IMR-90 (cell line): Measurements from ENCODE around the gene TMEM248. TPM values are rescaled to one million over a fixed set of nuclear protein-coding genes. Genes with fewer than 3 reads are reported as not detected.

Source experiments
- ATAC-seq: fragments of 200-7000 bp; cut with Tn5 transposase; 2 replicates; pipeline ENCODE4 v1.9.1; 2020; ENCODE audit warnings: low read depth, mild to moderate bottlenecking, moderate library complexity
- BruUV-seq: library from RNA; stranded (reverse); fragments of 400-500 nt; replicated peaks from 2 replicates; lab custom pipeline; 2021; lab: Mats Ljungman, UMichigan
- CTCF ChIA-PET: fragments of 300-600 bp; formaldehyde crosslinking; extraction: SDS; loops from one replicate; lab custom pipeline; 2021; ENCODE audit warnings: antibody characterized with exemption; lab: Yijun Ruan, JAX
- POLR2A ChIA-PET: fragments of 300-600 bp; sonication (Branson Sonifier 250); formaldehyde crosslinking; loops from one replicate; lab custom pipeline; 2022; ENCODE audit warnings: antibody characterized with exemption; ENCODE audit not compliant: unreplicated experiment; lab: Charles Lee
- DNase-seq: peaks from one replicate; pipeline ENCODE4 v3.0.0; 2013
- H2AFZ ChIP-seq: replicated peaks from 2 replicates; pipeline ENCODE3; 2013; ENCODE audit warnings: low read length, mild to moderate bottlenecking; ENCODE audit not compliant: poor library complexity
- H2AK5ac ChIP-seq: 2 replicates; pipeline ENCODE4 v1.6.1; 2013; ENCODE audit warnings: low read depth, low read length, inconsistent platforms
- H2AK9ac ChIP-seq: replicated peaks from 2 replicates; pipeline ENCODE3; 2013; ENCODE audit warnings: mild to moderate bottlenecking, low read depth, low read length, moderate library complexity; ENCODE audit not compliant: poor library complexity
- H2BK120ac ChIP-seq: 2 replicates; pipeline ENCODE4 v1.6.1; 2013; ENCODE audit warnings: low read depth, low read length, inconsistent platforms
- H2BK15ac ChIP-seq: 3 replicates; pipeline ENCODE4 v1.6.1; 2013; ENCODE audit warnings: low read depth, low read length, inconsistent platforms
- H2BK20ac ChIP-seq: 2 replicates; pipeline ENCODE4 v1.6.1; 2013; ENCODE audit warnings: low read depth, mild to moderate bottlenecking, inconsistent platforms, low read length, moderate library complexity
- H2BK5ac ChIP-seq: 2 replicates; pipeline ENCODE4 v1.6.1; 2013; ENCODE audit warnings: mild to moderate bottlenecking, low read depth, low read length, inconsistent platforms; ENCODE audit not compliant: poor library complexity, severe bottlenecking
- H3K14ac ChIP-seq: replicated peaks from 2 replicates; pipeline ENCODE4 v1.6.1; 2013; ENCODE audit warnings: low read depth, low read length, inconsistent platforms
- H3K18ac ChIP-seq: 2 replicates; pipeline ENCODE4 v1.6.1; 2013; ENCODE audit warnings: low read depth, low read length, control low read depth
- H3K23ac ChIP-seq: 2 replicates; pipeline ENCODE4 v1.6.1; 2013; ENCODE audit warnings: low read depth, low read length, inconsistent platforms
- H3K27ac ChIP-seq: 2 replicates; pipeline ENCODE4 v1.5.1; 2013; ENCODE audit warnings: mild to moderate bottlenecking, control low read depth, low read length; ENCODE audit not compliant: insufficient read depth
- H3K27me3 ChIP-seq: 2 replicates; pipeline ENCODE4 v1.6.1; 2013; ENCODE audit warnings: low read length; ENCODE audit not compliant: control insufficient read depth, insufficient read depth
- H3K36me3 ChIP-seq: 2 replicates; pipeline ENCODE4 v1.6.1; 2013; ENCODE audit warnings: low read length, mixed read lengths; ENCODE audit not compliant: control insufficient read depth, insufficient read depth
- H3K4ac ChIP-seq: 2 replicates; pipeline ENCODE4 v1.6.1; 2013; ENCODE audit warnings: low read depth, low read length, inconsistent platforms
- H3K4me1 ChIP-seq: 2 replicates; pipeline ENCODE4 v1.6.1; 2013; ENCODE audit warnings: low read length, mixed read lengths; ENCODE audit not compliant: control insufficient read depth, insufficient read depth
- H3K4me2 ChIP-seq: 2 replicates; pipeline ENCODE4 v1.6.1; 2013; ENCODE audit warnings: low read depth, mild to moderate bottlenecking, control low read depth, low read length, moderate library complexity
- H3K4me3 ChIP-seq: 2 replicates; pipeline ENCODE4 v1.5.1; 2013; ENCODE audit warnings: low read depth, mild to moderate bottlenecking, control low read depth, low read length, moderate library complexity; ENCODE audit not compliant: insufficient read depth
- H3K56ac ChIP-seq: 2 replicates; pipeline ENCODE4 v1.6.1; 2013; ENCODE audit warnings: low read length, inconsistent platforms; ENCODE audit not compliant: insufficient read depth; ENCODE audit errors: extremely low read depth
- H3K79me1 ChIP-seq, 2 experiments: 2 replicates each; pipeline ENCODE4 v1.6.1; 2013; ENCODE audit warnings: low read length in 2 of 2, inconsistent platforms in 1 of 2, low read depth in 1 of 2
- H3K9ac ChIP-seq: 2 replicates; pipeline ENCODE4 v1.6.1; 2013; ENCODE audit warnings: low read depth, low read length, control low read depth
- H3K9me1 ChIP-seq: 2 replicates; pipeline ENCODE4 v1.6.1; 2013; ENCODE audit warnings: low read length, inconsistent platforms; ENCODE audit not compliant: insufficient read depth
- H3K9me3 ChIP-seq: 2 replicates; pipeline ENCODE4 v1.6.1; 2013; ENCODE audit warnings: low read length; ENCODE audit not compliant: control insufficient read depth, insufficient read depth
- H4K20me1 ChIP-seq: 2 replicates; pipeline ENCODE4 v1.6.1; 2013; ENCODE audit warnings: low read length, inconsistent platforms; ENCODE audit not compliant: insufficient read depth
- H4K5ac ChIP-seq: 2 replicates; pipeline ENCODE4 v1.6.1; 2013; ENCODE audit warnings: mild to moderate bottlenecking, low read depth, low read length, control low read depth
- H4K8ac ChIP-seq, 2 experiments: 2 replicates each; pipeline ENCODE4 v1.6.1; 2013; ENCODE audit warnings: low read depth in 2 of 2, low read length in 2 of 2, control low read depth in 1 of 2, inconsistent platforms in 1 of 2
- H4K91ac ChIP-seq: 2 replicates; pipeline ENCODE4 v1.6.1; 2013; ENCODE audit warnings: low read depth, low read length, inconsistent platforms; ENCODE audit not compliant: insufficient read depth
- CEBPB ChIP-seq: IDR thresholded peaks from 2 replicates; pipeline ENCODE4 v1.6.1; 2012; ENCODE audit warnings: low read depth, low read length, improper control_type of control experiment
- FOS ChIP-seq: fragments of 150-350 bp; IDR thresholded peaks from 2 replicates; pipeline ENCODE4 v1.6.1; 2016; ENCODE audit warnings: low read depth, low read length
- MAZ ChIP-seq: IDR thresholded peaks from 2 replicates; pipeline ENCODE4 v1.6.1; 2012; ENCODE audit warnings: low read depth, mild to moderate bottlenecking, low read length, improper control_type of control experiment, moderate library complexity, borderline replicate concordance
- MXI1 ChIP-seq: IDR thresholded peaks from 2 replicates; pipeline ENCODE4 v1.6.1; 2012; ENCODE audit warnings: low read depth, mild to moderate bottlenecking, low read length, moderate library complexity, borderline replicate concordance
- RAD21 ChIP-seq: IDR thresholded peaks from 2 replicates; pipeline ENCODE4 v1.6.1; 2012; ENCODE audit warnings: low read length, improper control_type of control experiment
- SMC3 ChIP-seq: fragments of 150-350 bp; IDR thresholded peaks from 2 replicates; pipeline ENCODE4 v1.6.1; 2016; ENCODE audit warnings: low read depth, mild to moderate bottlenecking, antibody characterized with exemption, low read length, moderate library complexity
- WGBS, 2 experiments: methylation state at CpG; one replicate each; pipeline versions ENCODE4 v1.1.5 to v1.1.7; 2013; ENCODE audit warnings: missing lambda C conversion rate in 2 of 2; ENCODE audit not compliant: insufficient read length in 1 of 2; ENCODE audit errors: extremely low coverage in 2 of 2; 5-methylcytosine and 5-hydroxymethylcytosine counted together
- dilution Hi-C: fragments of 300-500 bp; cut with HindIII; formaldehyde crosslinking; loops from one replicate; pipeline ENCODE4 v1.14.3; 2018; ENCODE audit warnings: low sequenced_read_pairs; ENCODE audit not compliant: unreplicated experiment
- in situ Hi-C: fragments of 300-500 bp; cut with MboI; formaldehyde crosslinking; loops from 3 replicates; pipeline ENCODE4 v1.14.3; 2019; ENCODE audit warnings: low sequenced_read_pairs, inconsistent platforms, mixed read lengths
- intact Hi-C: fragments of 100-400 bp; cut with micrococcal nuclease; formaldehyde crosslinking; loops from 2 replicates; pipeline ENCODE4 v1.10.0; 2022
- polyA plus RNA-seq, 3 experiments: library from polyadenylated mRNA; depleted of rRNA; stranded (reverse); fragments of >200 nt; gene quantifications; 2 replicates each; pipeline ENCODE4 v1.2.3, GENCODE V29; 2012; ENCODE audit warnings: low replicate concordance in 1 of 3
- total RNA-seq: library from RNA; depleted of rRNA; stranded (reverse); fragments of >200 nt; gene quantifications from 2 replicates; pipeline ENCODE4 v1.2.3, GENCODE V29; 2012
- TF ChIP-seq, protein P1 (sequence below): conservative IDR thresholded peaks from 2 replicates; pipeline ENCODE4 v1.5.1; 2012; ENCODE audit warnings: mild to moderate bottlenecking, low read depth, low read length, improper control_type of control experiment

TMEM248 gene
- total and polyA plus RNA-seq, 2 of the 4 experiments (the other 2 are of a cell fraction): 103 to 175 TPM

DNA sequence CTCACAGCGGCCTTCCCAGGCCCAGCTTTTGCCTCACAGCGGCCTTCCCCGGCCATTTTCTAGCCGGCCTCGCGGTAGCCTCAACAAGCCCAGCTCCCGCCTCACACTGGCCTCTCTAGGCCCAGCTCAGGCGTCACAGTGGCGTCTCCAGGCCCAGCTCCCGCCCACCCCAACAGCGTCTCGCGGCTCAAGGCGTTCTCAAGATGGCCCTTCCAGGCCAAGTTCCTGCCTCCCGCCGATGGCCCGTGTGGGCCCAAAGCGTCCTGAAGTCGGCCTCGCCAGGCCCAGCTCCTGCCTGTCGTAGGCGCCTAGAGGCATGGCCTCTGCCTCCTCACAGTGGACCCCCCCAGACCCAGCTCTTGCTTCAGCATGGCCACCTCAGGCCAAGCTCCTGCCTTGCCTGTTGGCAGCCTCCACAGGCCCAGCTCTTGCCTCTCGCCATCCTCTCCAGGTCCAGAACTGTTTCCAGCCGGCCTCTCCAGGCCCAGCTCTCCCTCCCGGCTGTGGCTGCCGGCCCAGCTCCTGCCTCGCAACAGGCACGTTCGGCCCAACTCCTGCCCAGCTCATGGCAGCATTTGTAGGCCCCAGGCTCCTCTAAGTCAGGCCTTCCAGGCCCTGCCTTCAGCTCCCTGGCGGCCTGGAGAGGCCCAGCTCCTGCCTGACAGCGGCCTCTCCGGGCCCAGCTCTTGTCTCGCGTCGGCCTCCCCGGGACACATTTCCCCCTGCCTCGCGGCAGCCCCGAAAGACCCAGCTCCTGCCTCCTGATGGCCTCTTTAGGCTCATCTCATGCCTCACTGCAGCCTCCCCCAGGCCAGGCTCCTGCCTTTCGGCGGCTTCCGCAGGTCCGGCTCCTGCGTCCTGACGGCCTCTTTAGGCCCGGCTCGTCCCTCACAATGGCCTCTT, 18.8 kb upstream of the TMEM248 start:
- no peaks in the 10 kb centered on the region for H4K20me1 ChIP-seq
- 95% methylated on average over 42 of the region's 47 CpGs; no CpG with 5 or more reads in 1 of the 2 experiments for WGBS, 2 experiments
- H2BK15ac ChIP-seq: no peak overlapping the region
- H2AK9ac ChIP-seq: no peak overlapping the region
- peaks cover 7% of the 10 kb centered on the region for H3K36me3 ChIP-seq
- in situ Hi-C loops (no loop called here), dilution Hi-C loops (no loop called here), intact Hi-C loops (no loop called here)
- no peaks in the 10 kb centered on the region for H3K9me1 ChIP-seq
- POLR2A ChIA-PET: no interaction called here
- no peak overlapping the region for H3K23ac ChIP-seq
- H3K9me3 ChIP-seq: no peaks in the 10 kb centered on the region
- no peak overlapping the region for H2AFZ ChIP-seq
- H4K8ac ChIP-seq: no peak overlapping the region
- H3K27ac ChIP-seq: no peak overlapping the region
- no peak overlapping the region for H2BK20ac ChIP-seq
- no peaks in the 10 kb centered on the region for H3K4me1 ChIP-seq
- no peak overlapping the region for H3K14ac ChIP-seq
- no peaks in the 10 kb centered on the region for H3K27me3 ChIP-seq
- H3K79me1 ChIP-seq: no peaks in the 10 kb centered on the region
- H2BK5ac ChIP-seq: no peak overlapping the region
- H2BK120ac ChIP-seq: no peak overlapping the region
- no peak overlapping the region for H3K4me2 ChIP-seq
- TF ChIP-seq FOS (no peak), SMC3 (no peak), CEBPB (no peak), MXI1 (no peak), RAD21 (no peak), MAZ (no peak)
- TF ChIP-seq, protein P1, sequence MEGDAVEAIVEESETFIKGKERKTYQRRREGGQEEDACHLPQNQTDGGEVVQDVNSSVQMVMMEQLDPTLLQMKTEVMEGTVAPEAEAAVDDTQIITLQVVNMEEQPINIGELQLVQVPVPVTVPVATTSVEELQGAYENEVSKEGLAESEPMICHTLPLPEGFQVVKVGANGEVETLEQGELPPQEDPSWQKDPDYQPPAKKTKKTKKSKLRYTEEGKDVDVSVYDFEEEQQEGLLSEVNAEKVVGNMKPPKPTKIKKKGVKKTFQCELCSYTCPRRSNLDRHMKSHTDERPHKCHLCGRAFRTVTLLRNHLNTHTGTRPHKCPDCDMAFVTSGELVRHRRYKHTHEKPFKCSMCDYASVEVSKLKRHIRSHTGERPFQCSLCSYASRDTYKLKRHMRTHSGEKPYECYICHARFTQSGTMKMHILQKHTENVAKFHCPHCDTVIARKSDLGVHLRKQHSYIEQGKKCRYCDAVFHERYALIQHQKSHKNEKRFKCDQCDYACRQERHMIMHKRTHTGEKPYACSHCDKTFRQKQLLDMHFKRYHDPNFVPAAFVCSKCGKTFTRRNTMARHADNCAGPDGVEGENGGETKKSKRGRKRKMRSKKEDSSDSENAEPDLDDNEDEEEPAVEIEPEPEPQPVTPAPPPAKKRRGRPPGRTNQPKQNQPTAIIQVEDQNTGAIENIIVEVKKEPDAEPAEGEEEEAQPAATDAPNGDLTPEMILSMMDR: no peak
- H3K18ac ChIP-seq: no peak overlapping the region
- DNase-seq (no peak), ATAC-seq (no peak)
- no peak overlapping the region for H3K9ac ChIP-seq
- no peak overlapping the region for H4K5ac ChIP-seq
- no peak overlapping the region for H3K4ac ChIP-seq
- CTCF ChIA-PET: no interaction called here
- H4K91ac ChIP-seq: no peak overlapping the region
- H3K4me3 ChIP-seq: no peak overlapping the region
- no TSS peak for BruUV-seq
- no peak overlapping the region for H3K56ac ChIP-seq
- no peak overlapping the region for H2AK5ac ChIP-seq
